ENCODE results near the gene TMEM9. TPM values are rescaled to one million over a fixed set of nuclear protein-coding genes. Genes with fewer than 3 reads are reported as not detected.
A peak's percentile ranks its signal among the peaks of the same experiment; 100 is the strongest.

Gene TMEM9
- total and polyA plus RNA-seq, 10 donors = 21.5 to 50.3 (median 34.7) TPM

DNA sequence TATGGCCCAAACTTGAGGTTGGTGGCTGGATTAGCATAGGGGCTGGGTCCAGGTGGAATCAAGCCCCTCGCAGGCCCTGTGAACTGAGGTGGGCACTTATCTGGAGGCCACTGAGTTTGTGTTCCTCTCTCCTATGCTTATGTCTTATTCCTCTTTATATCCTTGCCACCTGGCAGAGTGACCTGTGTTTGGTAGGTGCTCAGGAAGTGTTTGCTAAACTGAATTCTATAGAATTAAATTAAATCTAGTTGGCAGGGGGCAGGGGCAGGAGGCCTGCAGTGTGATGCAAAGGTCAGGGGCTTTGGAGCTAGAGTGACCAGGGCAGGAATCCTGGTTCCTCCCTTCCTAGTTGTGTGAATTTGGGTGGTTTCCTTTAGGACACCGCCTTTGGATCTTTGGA is 1.1 kb upstream of the TMEM9 start:
- Histone ChIP-seq H3K36me3 (peaks cover 0 to 15% (median 4%) of the 10 kb centered on the region in 6 donors), H3K4me3 (peak overlapping the region in 1 of 8 donors; percentile 97), H3K9me3 (no peaks in the 10 kb centered on the region), H3K27ac (no peak overlapping the region), H3K4me1 (peaks cover 9 to 33% (median 15%) of the 10 kb centered on the region in 6 donors), H3K27me3 (replicated peaks in 1 of 7) (no peaks in the 10 kb centered on the region)
- intact Hi-C loops (cut with DNase I; ENCODE audit: low total_unique reads) = no loop called here
- TF ChIP-seq POLR2AphosphoS5 (IDR thresholded peaks at IDR 0.05) (no peak), POLR2A (IDR thresholded peaks at IDR 0.05) (no peak)
- TF ChIP-seq, protein P1, sequence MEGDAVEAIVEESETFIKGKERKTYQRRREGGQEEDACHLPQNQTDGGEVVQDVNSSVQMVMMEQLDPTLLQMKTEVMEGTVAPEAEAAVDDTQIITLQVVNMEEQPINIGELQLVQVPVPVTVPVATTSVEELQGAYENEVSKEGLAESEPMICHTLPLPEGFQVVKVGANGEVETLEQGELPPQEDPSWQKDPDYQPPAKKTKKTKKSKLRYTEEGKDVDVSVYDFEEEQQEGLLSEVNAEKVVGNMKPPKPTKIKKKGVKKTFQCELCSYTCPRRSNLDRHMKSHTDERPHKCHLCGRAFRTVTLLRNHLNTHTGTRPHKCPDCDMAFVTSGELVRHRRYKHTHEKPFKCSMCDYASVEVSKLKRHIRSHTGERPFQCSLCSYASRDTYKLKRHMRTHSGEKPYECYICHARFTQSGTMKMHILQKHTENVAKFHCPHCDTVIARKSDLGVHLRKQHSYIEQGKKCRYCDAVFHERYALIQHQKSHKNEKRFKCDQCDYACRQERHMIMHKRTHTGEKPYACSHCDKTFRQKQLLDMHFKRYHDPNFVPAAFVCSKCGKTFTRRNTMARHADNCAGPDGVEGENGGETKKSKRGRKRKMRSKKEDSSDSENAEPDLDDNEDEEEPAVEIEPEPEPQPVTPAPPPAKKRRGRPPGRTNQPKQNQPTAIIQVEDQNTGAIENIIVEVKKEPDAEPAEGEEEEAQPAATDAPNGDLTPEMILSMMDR (IDR thresholded peaks at IDR 0.05 in 8 of 11, conservative IDR thresholded peaks at IDR 0.05 in 3 of 11) = no peak
- 66 to 93% (median 81%) methylated on average over 2 of the region's 2 CpGs for WGBS, 5 donors
- peak; percentile 40 for DNase-seq

DNA sequence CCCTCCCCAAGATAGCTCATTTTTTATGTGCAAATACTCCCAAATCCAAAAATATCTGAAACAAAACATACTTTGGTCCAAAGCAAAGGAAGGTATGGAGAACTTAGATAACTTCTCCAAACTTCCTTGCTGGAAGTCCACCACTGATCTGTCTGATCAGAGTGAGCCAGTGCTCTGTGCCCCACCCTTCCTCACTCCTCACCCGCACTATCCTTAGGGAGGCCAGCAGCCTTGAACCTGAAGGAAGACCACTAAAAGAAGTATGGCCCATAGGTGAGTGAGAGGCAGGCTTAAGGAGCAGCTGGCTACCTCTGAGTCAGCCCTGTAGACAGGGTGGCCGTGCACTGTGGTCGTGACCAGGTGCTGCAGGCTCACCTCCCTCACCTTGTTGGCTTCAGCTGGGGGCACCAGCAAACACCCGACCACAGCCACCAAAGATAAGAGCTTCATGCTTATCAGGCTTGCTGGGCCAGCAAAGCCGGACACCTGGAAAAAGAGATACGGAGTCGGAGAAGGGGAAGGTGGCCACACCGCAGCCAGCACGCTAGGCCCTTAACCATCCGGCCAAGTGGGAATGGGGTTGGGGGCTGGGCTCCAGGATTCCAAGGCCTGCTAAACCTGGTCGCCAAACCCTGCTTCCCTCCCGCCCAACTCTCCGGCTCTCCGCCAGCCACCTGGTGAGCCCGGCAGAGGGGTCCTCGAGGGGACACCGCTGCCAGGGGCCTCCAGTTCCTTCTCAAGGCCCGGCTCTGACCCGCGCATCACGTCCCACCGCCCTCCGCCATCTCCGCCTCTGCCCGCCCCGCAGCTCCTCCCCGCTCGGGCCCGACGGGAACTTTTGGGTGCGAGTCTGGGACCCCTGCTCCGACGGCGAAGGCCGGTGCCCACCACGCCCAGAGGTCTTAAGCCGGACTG is 543 bp downstream of the TMEM9 start:
- intact Hi-C loops (cut with DNase I; ENCODE audit: low total_unique reads) = no loop called here
- H3K4me3 ChIP-seq = peak overlapping the region; percentile 68 to 97 (median 88)
- H3K36me3 ChIP-seq = peaks cover 0 to 31% (median 6%) of the 10 kb centered on the region in 6 donors
- peak overlapping the region; percentile 51 to 87 (median 68) for H3K27ac ChIP-seq
- 3 to 8% (median 4%) methylated on average over 14 to 37 of the region's 37 CpGs for WGBS, 5 donors
- H3K9me3 ChIP-seq = no peaks in the 10 kb centered on the region
- no peak for DNase-seq
- TF ChIP-seq POLR2A (IDR thresholded peaks at IDR 0.05) (no peak), POLR2AphosphoS5 (IDR thresholded peaks at IDR 0.05) (no peak)
- TF ChIP-seq, protein P1 (IDR thresholded peaks at IDR 0.05 in 8 of 11, conservative IDR thresholded peaks at IDR 0.05 in 3 of 11) = no peak
- H3K4me1 ChIP-seq = peaks cover 9 to 37% (median 15%) of the 10 kb centered on the region in 6 donors
- H3K27me3 ChIP-seq (replicated peaks in 1 of 7) = no peaks in the 10 kb centered on the region

DNA sequence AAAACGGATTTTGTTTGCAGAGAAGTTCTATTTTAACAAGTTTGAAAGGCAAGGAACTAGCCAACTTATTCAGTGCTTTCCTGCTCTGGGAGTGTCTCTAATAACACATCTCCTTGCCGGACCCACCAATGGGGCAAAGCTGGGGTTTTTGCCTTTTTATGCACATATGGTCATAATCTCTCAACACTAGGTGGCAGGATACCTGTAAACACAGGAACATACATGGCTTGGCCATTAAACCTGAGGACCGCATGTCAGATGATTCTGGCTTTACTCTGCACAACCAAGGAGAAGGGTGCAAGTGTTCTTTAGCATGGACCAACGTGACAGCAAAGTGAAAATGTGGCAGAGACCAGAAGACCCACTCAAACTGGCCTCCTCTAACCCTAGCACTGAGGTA is 4.9 kb downstream of the TMEM9 start:
- DNase-seq = peak; percentile 13
- 72 to 90% (median 83%) methylated on average over 4 of the region's 4 CpGs for WGBS, 5 donors
- no peak overlapping the region for H3K4me3 ChIP-seq
- TF ChIP-seq, protein P1 (IDR thresholded peaks at IDR 0.05 in 8 of 11, conservative IDR thresholded peaks at IDR 0.05 in 3 of 11) = peak in 4 of 11 experiments; percentile 27 to 49 (median 31)
- TF ChIP-seq POLR2A (IDR thresholded peaks at IDR 0.05) (no peak), POLR2AphosphoS5 (IDR thresholded peaks at IDR 0.05) (no peak)
- H3K27me3 ChIP-seq (replicated peaks in 1 of 7) = no peaks in the 10 kb centered on the region
- H3K4me1 ChIP-seq = peaks cover 5 to 31% (median 11%) of the 10 kb centered on the region in 6 donors
- peaks cover 3 to 73% (median 32%) of the 10 kb centered on the region in 6 donors for H3K36me3 ChIP-seq
- no peaks in the 10 kb centered on the region for H3K9me3 ChIP-seq
- intact Hi-C loops (cut with DNase I; ENCODE audit: low total_unique reads) = no loop called here
- H3K27ac ChIP-seq = no peak overlapping the region

DNA sequence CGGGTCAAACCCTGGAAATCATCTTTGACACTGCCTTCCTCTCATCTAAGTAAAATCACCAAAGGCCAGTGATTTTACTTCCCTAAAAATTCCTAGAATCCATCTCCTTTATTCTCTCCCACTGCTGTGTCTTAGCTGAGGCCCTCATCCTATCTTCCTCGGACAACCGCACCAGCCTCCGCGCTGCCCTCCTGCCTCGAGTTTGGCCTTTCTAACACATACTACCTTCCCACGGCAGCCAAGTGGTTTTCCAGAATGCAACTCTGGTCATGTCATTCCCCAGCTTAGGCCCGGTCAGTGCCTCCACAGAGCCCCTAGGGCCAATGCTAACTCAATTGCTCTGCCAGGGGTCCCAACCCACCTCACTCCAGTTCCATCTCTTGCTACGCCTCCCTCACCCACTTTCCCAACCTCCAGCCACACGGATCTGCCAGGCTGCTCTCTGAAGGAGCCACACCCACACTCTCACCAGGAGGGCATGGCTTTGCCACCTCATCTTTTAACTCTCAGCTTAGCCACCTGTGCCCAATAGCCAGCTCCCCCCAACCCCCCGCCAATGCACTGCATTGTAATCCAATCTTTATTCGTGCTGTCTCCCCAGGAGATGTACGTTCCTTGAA is 6.8 kb downstream of the TMEM9 start:
- H3K27me3 ChIP-seq (replicated peaks in 1 of 7) = no peaks in the 10 kb centered on the region
- peak; percentile 61 for DNase-seq
- 88 to 95% (median 92%) methylated on average over 12 to 13 of the region's 13 CpGs for WGBS, 5 donors
- H3K9me3 ChIP-seq = no peaks in the 10 kb centered on the region
- peaks cover 0 to 15% (median 0%) of the 10 kb centered on the region in 6 donors for H3K4me1 ChIP-seq
- intact Hi-C loops (cut with DNase I; ENCODE audit: low total_unique reads) = no loop called here
- H3K36me3 ChIP-seq = peaks cover 3 to 92% (median 51%) of the 10 kb centered on the region in 6 donors
- no peak overlapping the region for H3K4me3 ChIP-seq
- no peak overlapping the region for H3K27ac ChIP-seq
- TF ChIP-seq, protein P1 (IDR thresholded peaks at IDR 0.05 in 8 of 11, conservative IDR thresholded peaks at IDR 0.05 in 3 of 11) = no peak
- TF ChIP-seq POLR2A (IDR thresholded peaks at IDR 0.05) (no peak), POLR2AphosphoS5 (IDR thresholded peaks at IDR 0.05) (no peak)
